ENCODE results near the gene CHRNB2. TPM values are rescaled to one million over a fixed set of nuclear protein-coding genes. Genes with fewer than 3 reads are reported as not detected.

CHRNB2 gene
- total and polyA plus RNA-seq, 11 donors = 0.03 to 0.14 (median 0.05) TPM; not detected in 7

DNA sequence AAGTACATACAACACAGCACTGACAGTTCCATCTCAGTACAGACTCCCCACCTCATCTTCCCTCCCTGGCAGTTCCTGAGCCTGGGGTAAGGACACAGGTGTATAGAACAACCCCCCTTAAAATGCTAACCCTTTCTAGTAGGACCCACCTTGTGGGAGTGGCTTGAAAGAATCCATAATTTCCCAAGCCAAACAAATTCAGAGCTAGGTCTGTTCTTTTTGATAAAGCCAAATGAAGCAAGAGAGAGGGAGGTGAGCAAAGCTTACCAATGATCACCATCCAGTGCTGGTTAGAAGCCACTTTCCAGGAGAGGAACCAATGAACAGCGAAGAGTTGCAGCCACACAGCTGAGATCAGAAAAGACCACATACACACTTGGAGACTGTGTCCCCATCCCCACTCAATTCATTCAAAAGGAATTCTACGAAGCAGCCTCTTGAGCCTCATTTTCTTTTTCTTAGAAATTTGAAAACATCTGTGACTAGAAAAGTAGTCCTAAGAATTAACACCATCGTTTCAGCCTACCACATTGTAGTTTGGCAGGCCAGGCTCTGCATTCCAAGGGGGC lies 18.3 kb upstream of the CHRNB2 start:
- ATAC-seq (no peak), DNase-seq (no peak)
- Histone ChIP-seq H3K4me3 (no peak overlapping the region), H3K36me3 (peaks cover 5 to 68% (median 58%) of the 10 kb centered on the region in 9 donors), H3K4me1 (peaks cover 0 to 33% (median 17%) of the 10 kb centered on the region in 12 donors), H3K27me3 (no peaks in the 10 kb centered on the region), H3K27ac (no peak overlapping the region), H3K9me3 (no peaks in the 10 kb centered on the region)
- 82 to 89% (median 87%) methylated on average over 3 of the region's 3 CpGs for WGBS, 4 donors
- intact Hi-C loops (cut with DNase I) = loop anchor here in 4 of 10 donors (5.0 to 10.0 kb wide), 3 partner anchors 67 to 214 kb away; no protein-coding TSS in a partner anchor
- TF ChIP-seq, protein P1, sequence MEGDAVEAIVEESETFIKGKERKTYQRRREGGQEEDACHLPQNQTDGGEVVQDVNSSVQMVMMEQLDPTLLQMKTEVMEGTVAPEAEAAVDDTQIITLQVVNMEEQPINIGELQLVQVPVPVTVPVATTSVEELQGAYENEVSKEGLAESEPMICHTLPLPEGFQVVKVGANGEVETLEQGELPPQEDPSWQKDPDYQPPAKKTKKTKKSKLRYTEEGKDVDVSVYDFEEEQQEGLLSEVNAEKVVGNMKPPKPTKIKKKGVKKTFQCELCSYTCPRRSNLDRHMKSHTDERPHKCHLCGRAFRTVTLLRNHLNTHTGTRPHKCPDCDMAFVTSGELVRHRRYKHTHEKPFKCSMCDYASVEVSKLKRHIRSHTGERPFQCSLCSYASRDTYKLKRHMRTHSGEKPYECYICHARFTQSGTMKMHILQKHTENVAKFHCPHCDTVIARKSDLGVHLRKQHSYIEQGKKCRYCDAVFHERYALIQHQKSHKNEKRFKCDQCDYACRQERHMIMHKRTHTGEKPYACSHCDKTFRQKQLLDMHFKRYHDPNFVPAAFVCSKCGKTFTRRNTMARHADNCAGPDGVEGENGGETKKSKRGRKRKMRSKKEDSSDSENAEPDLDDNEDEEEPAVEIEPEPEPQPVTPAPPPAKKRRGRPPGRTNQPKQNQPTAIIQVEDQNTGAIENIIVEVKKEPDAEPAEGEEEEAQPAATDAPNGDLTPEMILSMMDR (IDR thresholded peaks at IDR 0.05) = no peak

DNA sequence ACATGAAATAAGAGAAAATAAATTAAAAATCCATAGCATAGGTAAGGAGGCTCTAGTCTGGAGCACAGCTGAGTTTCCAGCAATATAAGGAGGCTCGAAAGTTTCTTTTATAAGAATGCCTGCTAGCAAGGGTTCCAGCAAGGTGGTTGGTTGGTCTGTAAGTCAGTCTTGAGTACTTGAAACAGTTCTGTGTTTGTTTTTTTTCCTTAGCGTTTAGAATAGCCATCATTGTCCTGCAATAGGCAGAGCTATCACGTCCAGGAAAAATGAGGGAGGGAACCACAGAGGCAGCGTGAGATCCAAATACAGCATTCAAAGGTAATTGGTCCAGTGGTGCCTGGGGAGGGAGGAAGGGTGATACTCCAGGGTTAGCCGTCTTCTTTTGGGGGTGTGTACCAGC lies 17.5 kb upstream of the CHRNB2 start:
- TF ChIP-seq, protein P1 (IDR thresholded peaks at IDR 0.05) = no peak
- intact Hi-C loops (cut with DNase I) = loop anchor here in 3 of 10 donors (10.0 kb wide), 3 partner anchors 145 to 535 kb away; partner anchors contain the start of gene IL6R (in 1 of the 3)
- ATAC-seq = no peak
- Histone ChIP-seq H3K4me3 (no peak overlapping the region), H3K36me3 (peaks cover 5 to 75% (median 66%) of the 10 kb centered on the region in 9 donors), H3K9me3 (no peaks in the 10 kb centered on the region), H3K27ac (no peak overlapping the region), H3K27me3 (no peaks in the 10 kb centered on the region), H3K4me1 (peaks cover 0 to 33% (median 17%) of the 10 kb centered on the region in 12 donors)
- DNase-seq = no peak
- 49 to 63% (median 53%) methylated on average over 5 of the region's 5 CpGs for WGBS, 4 donors

DNA sequence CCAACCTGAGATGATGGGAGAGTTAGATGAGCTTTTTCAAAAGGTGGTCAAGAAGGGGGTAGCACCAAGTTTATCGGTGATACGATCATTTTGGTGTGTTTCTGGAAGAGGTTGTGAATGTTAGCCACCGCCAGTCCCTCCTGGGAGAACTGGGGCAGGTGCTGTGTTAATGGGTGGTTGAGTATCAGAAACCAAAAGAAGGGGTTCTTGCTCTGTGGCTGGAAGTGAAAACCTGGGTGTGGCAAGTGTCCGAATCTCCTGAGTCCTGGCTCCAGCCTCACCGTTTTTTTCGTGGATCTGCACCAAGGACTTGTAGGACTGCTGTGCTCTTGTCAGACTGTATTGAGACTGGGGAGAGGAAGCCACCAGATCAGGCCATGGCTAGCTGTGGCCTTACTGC lies 16.9 kb upstream of the CHRNB2 start:
- H3K4me3 ChIP-seq = no peak overlapping the region
- TF ChIP-seq POLR2A (IDR thresholded peaks at IDR 0.05) = no peak
- TF ChIP-seq, protein P1 (IDR thresholded peaks at IDR 0.05) = no peak
- H3K36me3 ChIP-seq = peaks cover 5 to 81% (median 72%) of the 10 kb centered on the region in 9 donors
- no peaks in the 10 kb centered on the region for H3K27me3 ChIP-seq
- intact Hi-C loops (cut with DNase I) = loop anchor here in 3 of 10 donors (10.0 kb wide), 3 partner anchors 146 to 534 kb away; partner anchors contain the start of gene IL6R (in 1 of the 3)
- no peaks in the 10 kb centered on the region for H3K9me3 ChIP-seq
- H3K4me1 ChIP-seq = peaks cover 0 to 33% (median 17%) of the 10 kb centered on the region in 12 donors
- H3K27ac ChIP-seq = no peak overlapping the region
- no peak for DNase-seq
- WGBS, 4 donors = 64 to 82% (median 67%) methylated on average over 6 of the region's 6 CpGs
- ATAC-seq = no peak

DNA sequence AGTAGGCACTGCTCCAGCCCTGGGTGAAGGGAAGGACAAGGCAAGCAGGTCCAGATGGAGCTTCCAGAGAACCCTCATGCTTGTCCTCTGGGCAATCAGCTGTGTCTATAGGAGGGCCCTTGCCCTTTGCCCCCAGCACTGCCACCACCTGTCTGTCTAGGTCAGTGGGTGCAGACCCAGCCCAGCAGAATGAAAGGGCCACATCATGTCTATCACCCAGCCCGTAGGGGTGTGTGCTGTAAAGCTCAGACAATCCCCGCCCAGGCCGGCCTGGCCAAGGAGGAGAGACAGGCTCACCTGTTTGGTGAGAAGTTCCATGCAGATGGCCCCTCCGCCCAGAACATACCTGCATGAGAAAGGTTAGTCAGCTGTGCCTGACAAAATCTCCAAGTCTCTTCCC lies 16.1 kb upstream of the CHRNB2 start:
- no peak overlapping the region for H3K27ac ChIP-seq

More for the DNA sequence above, 16.1 kb upstream of the CHRNB2 start:
- Histone ChIP-seq H3K9me3 (no peaks in the 10 kb centered on the region), H3K4me3 (no peak overlapping the region), H3K4me1 (peaks cover 0 to 40% (median 24%) of the 10 kb centered on the region in 12 donors), H3K36me3 (peaks cover 5 to 87% (median 74%) of the 10 kb centered on the region in 9 donors), H3K27me3 (no peaks in the 10 kb centered on the region)
- DNase-seq (no peak), ATAC-seq (no peak)
- intact Hi-C loops (cut with DNase I) = loop anchor here in 3 of 10 donors (10.0 kb wide), 3 partner anchors 147 to 533 kb away; partner anchors contain the start of gene IL6R (in 1 of the 3)
- no peak for TF ChIP-seq POLR2A (IDR thresholded peaks at IDR 0.05)
- TF ChIP-seq, protein P1 (IDR thresholded peaks at IDR 0.05) = no peak
- WGBS, 4 donors = 94 to 100% (median 95%) methylated on average over 2 to 4 of the region's 4 CpGs
